Measurements from ENCODE around the gene EGLN3. TPM values are rescaled to one million over a fixed set of nuclear protein-coding genes. Genes with fewer than 3 reads are reported as not detected.

The EGLN3 gene
- total and polyA plus RNA-seq, 2 of the 13 experiments (the other 11 are each of a cell fraction or from before 2014, with no cell fraction given), result 0.18 to 27.3 TPM

- peaks cover 2 to 31% of the 10 kb centered on the region in 2 experiments; a peak in 4 of 5 replicates for H3K27me3 ChIP-seq (ENCODE audit: control insufficient read depth in 1 of 2, insufficient read depth in 2 of 2, low read length in 2 of 2)
- POLR2A ChIA-PET, result no interaction called here
- no peak for DNase-seq (ENCODE audit: low spot score)
- FAIRE-seq, result no peak
- peak; percentile 61 for TF ChIP-seq CTCF (CRISPR knock-in tag; IDR thresholded peaks at IDR 0.05)
- no peak for TF ChIP-seq RFXAP (CRISPR knock-in tag; IDR thresholded peaks at IDR 0.05; ENCODE audit: borderline replicate concordance)
- TF ChIP-seq ZNF839 (CRISPR knock-in tag; IDR thresholded peaks at IDR 0.05; ENCODE audit: borderline replicate concordance), result no peak
- TF ChIP-seq GLMP (CRISPR knock-in tag; IDR thresholded peaks at IDR 0.05; ENCODE audit: borderline replicate concordance), result peak; percentile 78; the same call in 1 of the 2 replicates
- peak; percentile 57 for TF ChIP-seq STAG1 (CRISPR knock-in tag; IDR thresholded peaks at IDR 0.05)
- peak; percentile 13 for TF ChIP-seq TEAD3 (CRISPR knock-in tag; optimal IDR thresholded peaks at IDR 0.05; ENCODE audit: borderline replicate concordance)
- peak; percentile 64; the same call in 1 of the 2 replicates for TF ChIP-seq SMAD9 (CRISPR knock-in tag; IDR thresholded peaks at IDR 0.05)
- H2AFZ ChIP-seq (ENCODE audit: low read length), result no peak overlapping the region
- no peaks in the 10 kb centered on the region for H3K79me2 ChIP-seq (ENCODE audit: insufficient read depth, low read length)
- H3K36me3 ChIP-seq (replicated peaks in 1 of 2; ENCODE audit: control insufficient read depth in 1 of 2, insufficient read depth in 2 of 2, low read length in 2 of 2), result no peaks in the 10 kb centered on the region
- no TSS peak for BruUV-seq (replicated peaks)
- ATAC-seq, result peak; percentile 57
- H4K20me1 ChIP-seq (ENCODE audit: insufficient read depth, low read length), result no peaks in the 10 kb centered on the region
- H3K4me3 ChIP-seq (replicated peaks in 1 of 3; ENCODE audit: insufficient read depth in 1 of 3, low read depth in 2 of 3, low read length in 3 of 3), result no peak overlapping the region
- no peaks in the 10 kb centered on the region for H3K4me1 ChIP-seq (ENCODE audit: insufficient read depth, low read length)
- in situ Hi-C loops (cut with HindIII; ENCODE audit: extremely low pct_ligation_motif_present, low pct_unique_long_range_greater_than_20kb) (no loop called here), intact Hi-C loops (cut with micrococcal nuclease; ENCODE audit: unreplicated experiment) (loop anchor here (5.0 kb wide), 1 partner anchor 270 kb away; no protein-coding TSS in a partner anchor)
- no peak overlapping the region for H3K9ac ChIP-seq (ENCODE audit: insufficient read depth, low read depth, low read length)
- H3K4me2 ChIP-seq (ENCODE audit: low read depth, low read length), result no peak overlapping the region
- 8% methylated on average over 6 of the region's 6 CpGs for WGBS (ENCODE audit: low lambda C conversion rate)
- CTCF ChIA-PET (ENCODE audit: low intra/inter-chr PET ratio, low total read pairs), result interaction anchor here (1.3 kb wide), 1 partner anchor 141 kb away, joined by 3 read pairs; no protein-coding TSS in a partner anchor
- no peak overlapping the region for H3K27ac ChIP-seq (ENCODE audit: extremely low read length, insufficient read depth, low read length)
- no peaks in the 10 kb centered on the region for H3K9me3 ChIP-seq (ENCODE audit: low read length)
Measured at GRCh38 chr14:33957299-33957698, 6.4 kb upstream of the EGLN3 start.
